Measurements from ENCODE around the gene VPS39.

DNA sequence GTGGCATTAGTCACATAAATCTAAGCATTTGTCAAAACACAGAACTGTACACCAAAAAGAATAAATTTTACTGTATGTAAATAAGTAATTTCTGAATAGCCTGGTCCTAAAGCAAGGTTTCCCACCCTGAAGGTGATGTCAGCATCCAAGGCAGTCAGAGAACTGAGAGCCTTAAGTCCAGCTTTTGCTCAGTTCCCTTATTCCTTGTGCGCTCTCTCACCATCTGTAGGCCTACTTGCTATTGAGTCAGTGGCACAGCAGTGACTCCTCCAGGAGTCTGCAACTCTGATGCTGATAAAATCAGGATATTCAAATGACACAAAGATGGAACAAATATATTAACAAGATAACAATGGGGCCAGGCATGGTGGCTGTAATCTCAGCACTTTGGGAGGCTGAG lies 22.3 kb downstream of the VPS39 start:
- TF ChIP-seq CTCF (IDR thresholded peaks at IDR 0.05) (no peak), POLR2A (IDR thresholded peaks at IDR 0.05) (no peak)
